Suprapubic skin (tissue), 3 donors: ENCODE measurements around the gene SOS1.
"Not testable (repeated sequence)": the region's sequence is repeated elsewhere in the genome, so short reads cannot be mapped to it uniquely, and the experiment has no call there.

ENCODE experiments used
- POLR2A ChIP-seq, 2 donors: fragments of 450-650 bp; IDR thresholded peaks; one replicate each; pipeline ENCODE4 v1.6.1; 2017; ENCODE audit warnings: antibody characterized with exemption in 2 of 2, mild to moderate bottlenecking in 2 of 2, moderate library complexity in 2 of 2
- TF ChIP-seq, protein P1 (sequence below), 2 donors: fragments of 200-600 bp in 1 of 2; fragments of 450-650 bp in 1 of 2; sonication (generic) in 1 of 2; IDR thresholded peaks; one replicate each; pipeline ENCODE4 v1.5.1; 2016 to 2019; ENCODE audit warnings: antibody characterized with exemption in 2 of 2, mild to moderate bottlenecking in 1 of 2, moderate library complexity in 1 of 2

- TF ChIP-seq POLR2A (IDR thresholded peaks at IDR 0.05), result not testable (repeated sequence)
- TF ChIP-seq, protein P1, sequence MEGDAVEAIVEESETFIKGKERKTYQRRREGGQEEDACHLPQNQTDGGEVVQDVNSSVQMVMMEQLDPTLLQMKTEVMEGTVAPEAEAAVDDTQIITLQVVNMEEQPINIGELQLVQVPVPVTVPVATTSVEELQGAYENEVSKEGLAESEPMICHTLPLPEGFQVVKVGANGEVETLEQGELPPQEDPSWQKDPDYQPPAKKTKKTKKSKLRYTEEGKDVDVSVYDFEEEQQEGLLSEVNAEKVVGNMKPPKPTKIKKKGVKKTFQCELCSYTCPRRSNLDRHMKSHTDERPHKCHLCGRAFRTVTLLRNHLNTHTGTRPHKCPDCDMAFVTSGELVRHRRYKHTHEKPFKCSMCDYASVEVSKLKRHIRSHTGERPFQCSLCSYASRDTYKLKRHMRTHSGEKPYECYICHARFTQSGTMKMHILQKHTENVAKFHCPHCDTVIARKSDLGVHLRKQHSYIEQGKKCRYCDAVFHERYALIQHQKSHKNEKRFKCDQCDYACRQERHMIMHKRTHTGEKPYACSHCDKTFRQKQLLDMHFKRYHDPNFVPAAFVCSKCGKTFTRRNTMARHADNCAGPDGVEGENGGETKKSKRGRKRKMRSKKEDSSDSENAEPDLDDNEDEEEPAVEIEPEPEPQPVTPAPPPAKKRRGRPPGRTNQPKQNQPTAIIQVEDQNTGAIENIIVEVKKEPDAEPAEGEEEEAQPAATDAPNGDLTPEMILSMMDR (IDR thresholded peaks at IDR 0.05), result not testable (repeated sequence)
These were observed 17.5 kb upstream of the SOS1 start for GRCh38 chr2:39138187-39138836.
